Left forelimb (tissue), 1 donor: ENCODE measurements around the gene OR13A1.
"Not testable (repeated sequence)": the region's sequence is repeated elsewhere in the genome, so short reads cannot be mapped to it uniquely, and the experiment has no call there.

ENCODE experiments used
- DNase-seq: peaks from one replicate; pipeline ENCODE4 v3.0.0-alpha.2; 2018; ENCODE audit warnings: low spot score

The OR13A1 gene, protein sequence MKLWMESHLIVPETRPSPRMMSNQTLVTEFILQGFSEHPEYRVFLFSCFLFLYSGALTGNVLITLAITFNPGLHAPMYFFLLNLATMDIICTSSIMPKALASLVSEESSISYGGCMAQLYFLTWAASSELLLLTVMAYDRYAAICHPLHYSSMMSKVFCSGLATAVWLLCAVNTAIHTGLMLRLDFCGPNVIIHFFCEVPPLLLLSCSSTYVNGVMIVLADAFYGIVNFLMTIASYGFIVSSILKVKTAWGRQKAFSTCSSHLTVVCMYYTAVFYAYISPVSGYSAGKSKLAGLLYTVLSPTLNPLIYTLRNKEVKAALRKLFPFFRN

GRCh38 chr10:45315508-45315907 lies at the start of gene OR13A1:
OR13A1 (minus strand) TSS chr10:45315608; CDS start chr10:45304422, 11,186 bp downstream.
- DNase-seq = no peak

GRCh38 chr10:45361983-45362799 lies 46.8 kb upstream of the OR13A1 start:
- DNase-seq = not testable (repeated sequence)

DNA sequence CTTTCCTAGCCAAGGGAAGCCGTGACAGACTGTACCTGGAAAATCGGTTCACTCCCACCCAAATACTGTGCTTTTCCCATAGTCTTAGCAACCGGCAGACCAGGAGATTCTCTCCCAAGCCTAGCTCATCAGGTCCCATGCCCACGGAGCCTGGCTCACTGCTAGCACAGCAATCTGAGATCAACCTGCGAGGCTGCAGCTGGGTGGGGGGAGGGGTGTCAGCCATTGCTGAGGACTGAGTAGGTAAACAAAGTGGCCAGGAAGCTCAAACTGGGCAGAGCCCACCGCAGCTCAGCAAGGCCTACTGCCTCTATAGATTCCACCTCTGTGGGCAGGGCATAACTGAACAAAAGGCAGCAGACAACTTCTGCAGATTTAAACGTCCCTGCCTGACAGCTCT lies 43.6 kb upstream of the OR13A1 start:
- not testable (repeated sequence) for DNase-seq

GRCh38 chr10:45355494-45355893 lies 40.1 kb upstream of the OR13A1 start:
- no peak for DNase-seq

- no peak for DNase-seq
These were observed 38.9 kb upstream of the OR13A1 start for GRCh38 chr10:45354261-45354660.

DNA sequence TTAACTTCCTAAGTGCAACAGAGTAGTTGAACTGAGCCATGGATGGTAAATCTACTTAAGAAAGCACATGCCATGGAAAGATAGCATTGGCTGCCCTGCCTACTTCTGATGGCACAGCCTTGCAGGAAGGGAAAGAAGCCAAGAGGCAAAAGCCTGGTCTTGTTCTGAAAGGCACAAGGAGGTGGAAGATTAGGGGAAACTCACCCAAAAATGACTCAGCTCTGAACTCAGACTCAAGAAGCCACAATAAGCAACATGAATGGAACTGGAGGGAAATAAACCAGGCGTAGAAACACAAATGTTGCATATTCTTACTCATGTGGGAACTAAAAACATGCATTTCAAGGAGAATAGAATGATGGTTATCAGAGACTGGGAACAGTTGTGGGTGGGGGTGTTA lies 37.8 kb upstream of the OR13A1 start:
- no peak for DNase-seq

GRCh38 chr10:45348196-45348765 lies 32.9 kb upstream of the OR13A1 start:
- DNase-seq = not testable (repeated sequence)

DNA sequence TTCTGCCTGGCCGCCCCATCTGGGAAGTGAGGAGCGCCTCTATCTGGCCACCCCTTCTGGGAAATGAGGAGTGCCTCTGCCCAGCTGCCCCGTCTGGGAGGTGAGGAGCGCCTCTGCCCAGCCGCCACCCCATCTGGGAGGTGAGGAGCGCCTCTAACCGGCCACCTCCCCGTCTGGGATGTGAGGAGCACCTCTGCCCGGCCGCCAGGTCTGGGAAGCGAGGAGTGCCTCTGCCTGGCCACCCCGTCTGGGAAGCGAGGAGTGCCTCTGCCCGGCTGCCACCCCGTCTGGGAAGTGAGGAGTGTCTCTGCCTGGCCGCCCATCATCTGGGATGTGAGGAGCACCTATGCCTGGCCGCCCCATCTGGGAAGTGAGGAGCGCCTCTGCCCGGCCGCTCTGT lies 32.1 kb upstream of the OR13A1 start:
- DNase-seq = not testable (repeated sequence)

GRCh38 chr10:45346652-45347335 lies 31.4 kb upstream of the OR13A1 start:
- DNase-seq = not testable (repeated sequence)

DNA sequence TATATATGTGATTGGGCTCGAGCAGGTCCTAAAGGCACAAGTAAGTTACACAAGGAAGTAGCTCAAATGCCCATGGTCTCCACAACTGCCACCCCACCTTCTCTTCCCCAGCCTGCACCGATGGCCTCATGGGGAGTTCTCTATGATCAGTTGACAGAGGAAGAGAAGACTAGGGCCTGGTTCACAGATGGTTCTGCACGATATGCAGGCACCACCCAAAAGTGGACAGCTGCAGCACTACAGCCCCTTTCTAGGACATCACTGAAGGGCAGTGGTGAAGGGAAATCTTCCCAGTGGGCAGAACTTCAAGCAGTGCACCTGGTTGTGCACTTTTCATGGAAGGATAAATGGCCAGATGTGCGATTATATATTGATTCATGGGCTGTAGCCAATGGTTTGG lies 25.0 kb upstream of the OR13A1 start:
- not testable (repeated sequence) for DNase-seq

GRCh38 chr10:45339894-45340293 lies 24.5 kb upstream of the OR13A1 start:
- DNase-seq = no peak

GRCh38 chr10:45331824-45332223 lies 16.4 kb upstream of the OR13A1 start:
- DNase-seq = not testable (repeated sequence)

DNA sequence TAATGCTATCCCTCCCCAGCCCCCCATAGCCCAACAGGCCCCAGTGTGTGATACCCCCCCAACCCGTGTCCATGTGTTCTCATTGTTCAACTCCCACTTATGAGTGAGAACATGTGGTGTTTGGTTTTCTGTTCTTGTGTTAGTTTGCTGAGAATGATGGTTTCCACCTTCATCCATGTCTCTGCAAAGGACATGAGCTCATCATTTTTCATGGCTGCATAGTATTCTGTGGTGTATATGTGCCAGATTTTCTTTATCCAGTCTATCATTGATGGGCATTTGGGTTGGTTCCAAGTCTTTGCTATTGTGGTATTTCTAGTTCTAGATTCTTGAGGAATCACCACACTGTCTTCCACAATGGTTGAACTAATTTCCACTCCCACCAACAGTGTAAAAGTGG lies 11.5 kb upstream of the OR13A1 start:
- not testable (repeated sequence) for DNase-seq

DNA sequence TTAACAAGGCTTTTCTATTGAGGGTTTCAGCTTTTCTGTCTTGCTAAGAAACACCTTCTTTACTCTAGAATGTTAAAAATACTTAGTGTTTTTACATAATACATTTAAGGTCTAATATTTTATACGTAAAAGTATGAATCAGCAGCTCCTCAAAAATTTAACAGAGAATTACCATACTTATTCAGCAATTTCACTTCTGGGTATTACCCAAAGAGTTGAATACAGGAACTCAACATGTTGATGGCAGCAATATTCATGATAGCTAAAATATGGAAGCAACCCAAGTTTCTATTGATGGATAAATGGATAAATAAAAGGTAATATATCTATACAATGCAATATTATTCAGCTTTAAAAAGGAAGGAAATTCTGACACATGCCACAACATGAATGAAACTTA lies 9.7 kb upstream of the OR13A1 start:
- DNase-seq = no peak

DNA sequence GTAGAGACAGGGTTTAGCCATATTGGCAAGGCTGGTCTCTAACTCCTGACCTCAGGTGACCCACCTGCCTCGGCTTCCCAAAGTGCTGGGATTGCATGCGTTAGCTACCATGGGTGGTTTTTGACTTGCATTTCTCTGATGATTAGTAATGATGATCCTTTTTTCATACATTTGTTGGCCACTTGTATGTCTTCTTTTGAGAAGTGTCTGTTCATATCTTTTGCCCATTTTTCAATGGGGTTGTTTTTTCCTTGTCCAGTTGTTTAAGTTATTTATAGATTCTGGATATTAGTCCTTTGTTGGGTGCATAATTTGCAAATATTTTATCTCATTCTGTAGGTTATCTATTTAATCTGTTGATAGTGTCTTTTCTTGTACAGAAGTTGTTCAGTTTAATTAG lies 4.3 kb upstream of the OR13A1 start:
- no peak for DNase-seq

DNA sequence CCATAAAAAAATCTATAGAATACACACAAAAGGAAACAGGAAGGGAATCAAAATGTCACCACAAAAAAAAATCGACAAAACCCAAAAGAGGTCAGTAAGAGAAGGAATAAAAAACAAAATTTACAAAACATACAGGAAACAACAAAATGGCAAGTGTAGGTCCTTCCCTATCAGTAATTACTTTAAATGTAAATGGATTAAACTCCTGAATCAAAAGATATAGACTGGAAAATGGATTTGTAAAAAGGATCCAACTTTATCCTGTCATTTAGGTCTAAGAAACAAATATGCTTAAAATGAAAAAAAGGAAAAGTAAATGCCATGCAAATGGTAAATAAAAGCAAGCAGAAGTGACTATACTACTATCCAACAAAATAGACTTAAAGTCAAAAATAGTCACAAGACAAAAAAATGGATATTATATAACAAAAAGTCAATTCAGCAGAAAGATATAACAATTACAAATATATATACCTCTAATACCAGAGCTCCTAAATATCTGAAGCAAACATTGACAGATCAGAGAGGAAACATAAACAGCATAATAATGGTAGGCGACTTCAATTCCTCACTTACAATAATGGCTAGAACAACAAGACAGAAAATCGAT lies 2.0 kb downstream of the OR13A1 start:
- no peak for DNase-seq

DNA sequence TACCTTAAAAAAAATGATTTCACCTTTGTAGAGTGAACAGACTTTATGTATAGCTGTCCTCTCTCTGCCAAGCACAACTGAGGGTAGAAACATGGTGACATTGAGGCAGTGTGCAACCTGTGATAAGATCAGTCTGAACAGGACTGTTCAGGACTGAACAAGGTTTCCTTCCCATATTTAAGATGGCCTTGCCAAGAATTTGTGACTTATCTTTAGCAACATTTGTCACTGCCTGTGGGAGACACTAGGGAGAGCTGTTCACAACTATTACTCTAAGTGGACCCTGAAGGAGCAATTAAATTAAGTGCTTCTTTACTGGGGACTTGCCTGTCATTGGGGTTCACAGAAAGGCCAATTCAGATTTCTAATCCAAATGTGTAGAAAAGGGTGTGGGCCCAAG lies 6.7 kb downstream of the OR13A1 start:
- DNase-seq = no peak

DNA sequence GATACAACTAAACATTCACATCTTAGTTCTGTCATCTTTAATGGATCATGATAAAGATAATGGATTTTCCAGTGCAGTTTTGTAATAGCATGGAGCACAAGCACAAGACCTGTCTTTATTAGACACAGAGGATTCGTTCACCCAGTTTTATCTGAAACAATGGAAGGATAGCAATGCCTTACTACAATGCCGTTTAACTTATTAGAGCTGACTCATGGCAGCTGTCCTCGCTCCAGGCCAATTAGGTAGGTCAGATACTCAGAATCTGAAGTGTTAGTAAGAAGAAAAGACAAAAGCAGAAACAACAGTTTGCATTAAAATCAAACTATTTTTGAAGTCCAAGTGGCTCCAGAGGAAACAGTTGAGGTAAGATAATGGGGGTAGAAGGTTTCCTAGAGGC lies 12.8 kb downstream of the OR13A1 start:
- DNase-seq = no peak

DNA sequence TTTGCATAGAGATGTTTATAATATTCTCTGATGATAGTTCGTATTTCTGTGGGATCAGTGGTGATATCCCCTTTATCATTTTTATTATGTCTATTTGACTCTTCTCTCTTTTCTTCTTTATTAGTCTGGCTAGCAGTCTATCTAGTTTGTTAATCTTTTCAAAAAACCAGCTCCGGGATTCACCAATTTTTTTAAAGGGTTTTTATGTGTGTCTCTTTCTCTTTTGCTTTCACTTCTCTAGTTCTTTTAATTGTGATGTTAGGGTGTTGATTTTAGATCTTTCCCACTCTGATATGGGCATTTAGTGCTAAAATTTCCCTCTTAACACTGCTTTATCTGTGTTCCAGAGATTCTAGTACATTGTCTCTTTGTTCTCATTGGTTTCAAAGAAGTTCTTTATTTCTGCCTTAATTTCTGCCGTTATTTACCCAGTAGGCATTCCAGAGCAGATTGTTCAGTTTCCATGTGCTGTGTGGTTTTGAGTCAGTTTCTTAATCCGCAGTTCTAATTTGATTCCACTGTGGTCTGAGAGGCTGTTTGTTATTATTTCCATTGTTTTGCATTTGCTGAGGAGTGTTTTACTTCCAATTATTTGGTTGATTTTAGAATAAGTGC lies 17.0 kb downstream of the OR13A1 start:
- not testable (repeated sequence) for DNase-seq

- DNase-seq = no peak
These were observed 20.7 kb downstream of the OR13A1 start for GRCh38 chr10:45294681-45295080.

DNA sequence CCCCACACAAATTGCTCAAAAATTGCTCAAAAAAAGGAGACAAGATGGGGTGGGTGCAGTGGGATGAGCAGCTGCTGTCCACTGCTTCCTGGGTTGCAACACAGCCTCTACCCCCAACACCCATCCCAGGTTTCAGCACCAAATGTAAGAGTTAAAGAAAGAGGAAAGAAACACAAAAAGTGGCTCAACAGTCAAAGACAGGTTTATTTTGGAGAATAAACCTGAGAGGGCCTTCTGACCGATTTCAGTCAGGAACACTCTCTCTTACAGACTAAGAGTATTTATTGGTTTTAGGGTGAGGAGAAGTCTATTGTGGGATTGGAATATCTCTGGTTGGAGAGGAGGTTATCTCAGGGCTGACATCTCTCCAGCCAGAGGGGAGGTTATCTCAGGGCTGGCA lies 28.4 kb downstream of the OR13A1 start:
- no peak for DNase-seq
